CD4-positive, alpha-beta memory T cell (primary cell): Measurements from ENCODE around the gene SV2A. TPM values are rescaled to one million over a fixed set of nuclear protein-coding genes. Genes with fewer than 3 reads are reported as not detected.

Source experiments
- CTCF ChIA-PET: fragments of 350-600 bp; sonication (Branson Sonifier 250); formaldehyde crosslinking; loops from one replicate; lab custom pipeline; 2021; ENCODE audit warnings: inconsistent platforms; ENCODE audit not compliant: partially characterized antibody; lab: Charles Lee
- POLR2A ChIA-PET: fragments of 350-600 bp; sonication (Branson Sonifier 250); formaldehyde crosslinking; loops from one replicate; lab custom pipeline; 2021; ENCODE audit not compliant: partially characterized antibody; lab: Charles Lee
- DNase-seq, 5 donors: peaks; one replicate each; pipeline versions ENCODE4 v3.0.0 to v3.0.0-alpha.2; 2020 to 2022; ENCODE audit warnings: mixed read lengths in 1 of 5
- H3K27ac ChIP-seq: one replicate; pipeline ENCODE4 v1.7.0; 2013; ENCODE audit warnings: low read depth, low read length
- H3K27me3 ChIP-seq: 2 replicates; pipeline ENCODE4 v1.7.0; 2013; ENCODE audit warnings: mild to moderate bottlenecking, low read length, moderate library complexity; ENCODE audit not compliant: insufficient read depth
- H3K36me3 ChIP-seq: 2 replicates; pipeline ENCODE4 v1.7.0; 2013; ENCODE audit warnings: mild to moderate bottlenecking, low read length, moderate library complexity; ENCODE audit not compliant: insufficient read depth
- H3K4me1 ChIP-seq: 2 replicates; pipeline ENCODE4 v1.7.0; 2013; ENCODE audit warnings: mild to moderate bottlenecking, low read length, moderate library complexity; ENCODE audit not compliant: insufficient read depth
- H3K4me3 ChIP-seq, 2 donors: one replicate each; pipeline ENCODE4 v1.7.0; 2013; ENCODE audit warnings: low read length in 2 of 2, mild to moderate bottlenecking in 1 of 2
- H3K9me3 ChIP-seq, 2 donors: one replicate each; pipeline ENCODE4 v1.7.0; 2013; ENCODE audit warnings: low read length in 2 of 2, control low read depth in 1 of 2; ENCODE audit not compliant: control insufficient read depth in 1 of 2
- H3K27ac Mint-ChIP-seq, 7 donors: one replicate each; pipeline ENCODE4 v1.8.0; 2020 to 2021; ENCODE audit warnings: mixed read lengths in 7 of 7, mild to moderate bottlenecking in 6 of 7, inconsistent platforms in 3 of 7, moderate library complexity in 3 of 7
- H3K27me3 Mint-ChIP-seq, 2 donors: one replicate each; pipeline ENCODE4 v1.8.0; 2020 to 2021; ENCODE audit warnings: mixed read lengths in 2 of 2
- H3K36me3 Mint-ChIP-seq, 2 donors: one replicate each; pipeline ENCODE4 v1.8.0; 2020 to 2021; ENCODE audit warnings: mixed read lengths in 2 of 2, inconsistent platforms in 1 of 2, mild to moderate bottlenecking in 1 of 2
- H3K4me1 Mint-ChIP-seq, 4 donors: one replicate each; pipeline ENCODE4 v1.8.0; 2020 to 2021; ENCODE audit warnings: mixed read lengths in 4 of 4, mild to moderate bottlenecking in 1 of 4
- H3K4me3 Mint-ChIP-seq, 8 donors: one replicate each; pipeline ENCODE4 v1.8.0; 2020 to 2021; ENCODE audit warnings: mixed read lengths in 8 of 8, mild to moderate bottlenecking in 7 of 8, moderate library complexity in 6 of 8, inconsistent platforms in 3 of 8
- H3K9me3 Mint-ChIP-seq, 8 donors: one replicate each; pipeline ENCODE4 v1.8.0; 2020 to 2021; ENCODE audit warnings: mixed read lengths in 8 of 8, mild to moderate bottlenecking in 5 of 8, inconsistent platforms in 3 of 8, moderate library complexity in 1 of 8
- intact Hi-C: fragments of 100-400 bp; cut with micrococcal nuclease; formaldehyde crosslinking; loops from one replicate; pipeline ENCODE4 v1.15.1; 2023
- polyA plus RNA-seq, 2 donors: library from polyadenylated mRNA; unstranded; fragments of 300-500 nt; fragmentation: Illumina TruSeq; gene quantifications; one replicate each; pipeline ENCODE4 v1.2.3, GENCODE V29; 2021
- total RNA-seq, 2 experiments: library from RNA; stranded (reverse); gene quantifications; one replicate each; pipeline ENCODE4 v1.2.3, GENCODE V29; 2021

The SV2A gene
- total and polyA plus RNA-seq, 4 experiments from 2014 or later: 2.8 to 5.0 (median 3.6) TPM

DNA sequence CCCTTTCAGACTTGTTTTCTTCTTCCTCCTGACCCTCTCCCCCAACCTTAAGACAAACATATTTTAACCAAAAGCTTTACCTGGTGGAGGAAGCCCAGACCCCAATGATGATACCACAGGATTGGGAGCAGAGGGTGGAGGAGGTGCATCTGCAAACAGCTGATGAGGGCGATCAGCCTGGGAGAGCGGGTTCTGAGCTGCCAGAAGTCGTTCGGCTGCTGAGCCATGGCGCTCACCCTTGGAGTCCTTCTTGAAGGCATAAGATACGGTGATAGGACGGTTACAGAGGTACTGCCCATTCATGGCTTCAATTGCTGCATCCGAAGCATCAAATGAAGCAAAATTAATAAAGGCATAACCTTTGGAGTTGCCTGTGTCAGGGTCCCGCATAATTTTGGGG is 8.7 kb upstream of the SV2A start:
- peak overlapping the region; percentile 50 to 98 (median 84) for H3K4me3 Mint-ChIP-seq
- Histone ChIP-seq H3K27ac (no peak overlapping the region), H3K4me3 (peak overlapping the region in 1 of 2 donors; percentile 86), H3K9me3 (no peaks in the 10 kb centered on the region), H3K4me1 (peaks cover 40% of the 10 kb centered on the region), H3K36me3 (peaks cover 40% of the 10 kb centered on the region), H3K27me3 (no peaks in the 10 kb centered on the region)
- peaks cover 44 to 56% of the 10 kb centered on the region in 2 donors for H3K36me3 Mint-ChIP-seq
- DNase-seq: no peak
- CTCF ChIA-PET: no interaction called here
- intact Hi-C loops: no loop called here
- no peaks in the 10 kb centered on the region for H3K9me3 Mint-ChIP-seq
- POLR2A ChIA-PET: interaction anchor here (0.5 to 2.3 kb wide), 3 partner anchors 10 to 374 kb away, joined by 4 to 25 read pairs (median 8); a partner anchor contains a TSS
- peaks cover 0 to under 1% of the 10 kb centered on the region in 2 donors for H3K27me3 Mint-ChIP-seq
- peaks cover 28 to 53% (median 41%) of the 10 kb centered on the region in 4 donors for H3K4me1 Mint-ChIP-seq
- peak overlapping the region in 5 of 7 donors; percentile 19 to 97 (median 57) for H3K27ac Mint-ChIP-seq

DNA sequence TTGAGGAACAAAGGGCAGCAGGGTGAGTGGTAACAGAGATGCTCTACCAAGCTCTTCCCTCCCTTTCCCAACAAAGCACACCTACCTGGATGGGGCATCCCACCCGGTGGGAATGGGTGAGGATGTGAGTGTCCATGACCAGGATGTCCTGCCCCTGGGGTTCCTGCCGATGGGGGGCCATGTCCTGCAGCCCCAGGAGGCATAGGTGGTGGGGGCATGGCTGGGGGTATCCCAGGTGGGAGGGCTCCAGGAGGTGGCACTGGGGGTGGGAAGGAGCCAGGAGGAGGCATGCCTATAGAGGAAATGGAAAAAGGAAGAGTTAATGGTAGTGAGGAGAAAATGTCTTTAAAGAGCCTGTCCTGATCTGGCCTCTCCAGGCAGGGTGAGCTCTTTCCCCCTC is 8.1 kb upstream of the SV2A start:
- Histone ChIP-seq H3K9me3 (no peaks in the 10 kb centered on the region), H3K4me3 (no peak overlapping the region), H3K4me1 (peaks cover 40% of the 10 kb centered on the region), H3K36me3 (peaks cover 40% of the 10 kb centered on the region), H3K27ac (no peak overlapping the region), H3K27me3 (no peaks in the 10 kb centered on the region)
- Mint-ChIP-seq H3K36me3 (peaks cover 44 to 56% of the 10 kb centered on the region in 2 donors), H3K9me3 (no peaks in the 10 kb centered on the region), H3K27ac (peak overlapping the region in 6 of 7 donors; percentile 19 to 97 (median 58)), H3K27me3 (no peaks in the 10 kb centered on the region), H3K4me1 (peaks cover 28 to 53% (median 41%) of the 10 kb centered on the region in 4 donors), H3K4me3 (peak overlapping the region; percentile 74 to 98 (median 78))
- CTCF ChIA-PET: no interaction called here
- POLR2A ChIA-PET: interaction anchor here (2.2 to 2.3 kb wide), 2 partner anchors 9 to 38 kb away, joined by 8 to 25 read pairs; a partner anchor contains a TSS
- intact Hi-C loops: no loop called here
- DNase-seq: no peak

- DNase-seq: no peak
- H3K36me3 Mint-ChIP-seq: peaks cover 44 to 58% of the 10 kb centered on the region in 2 donors
- no peaks in the 10 kb centered on the region for H3K9me3 ChIP-seq
- H3K4me3 ChIP-seq: no peak overlapping the region
- H3K27me3 ChIP-seq: no peaks in the 10 kb centered on the region
- peak overlapping the region; percentile 61 to 98 (median 75) for H3K4me3 Mint-ChIP-seq
- H3K4me1 ChIP-seq: peaks cover 40% of the 10 kb centered on the region
- ChIA-PET POLR2A (interaction anchor here (2.2 to 2.3 kb wide), 2 partner anchors 9 to 38 kb away, joined by 8 to 25 read pairs; a partner anchor contains a TSS), CTCF (interaction anchor here (0.6 kb wide), 1 partner anchor 1172 kb away, joined by 3 read pairs; no protein-coding TSS in a partner anchor)
- peaks cover 40% of the 10 kb centered on the region for H3K36me3 ChIP-seq
- H3K27ac ChIP-seq: no peak overlapping the region
- H3K27ac Mint-ChIP-seq: peak overlapping the region; percentile 2 to 97 (median 60)
- intact Hi-C loops: no loop called here
- no peaks in the 10 kb centered on the region for H3K9me3 Mint-ChIP-seq
- no peaks in the 10 kb centered on the region for H3K27me3 Mint-ChIP-seq
- H3K4me1 Mint-ChIP-seq: peaks cover 28 to 53% (median 41%) of the 10 kb centered on the region in 4 donors
Observed at GRCh38 chr1:149925345-149925744, 7.7 kb upstream of the SV2A start.

DNA sequence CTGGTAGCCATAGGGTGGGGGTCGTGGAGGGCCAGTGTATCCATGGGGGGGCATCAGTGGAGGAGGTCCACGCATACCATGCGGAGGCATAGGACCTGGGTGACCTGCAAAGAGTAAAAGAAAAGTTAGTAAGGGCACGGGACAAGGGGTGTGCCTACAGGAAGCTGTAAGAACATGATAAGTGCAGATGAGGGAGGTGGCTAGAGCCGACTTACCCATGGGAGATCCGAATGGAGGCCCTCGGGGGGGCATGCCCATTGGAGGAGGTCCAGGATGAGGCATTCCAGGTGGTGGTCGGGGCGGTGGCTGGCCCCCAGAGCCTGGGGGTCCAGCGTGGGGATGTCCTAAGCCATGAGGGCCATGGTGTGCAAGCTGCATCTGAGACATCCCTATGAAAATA is 6.0 kb upstream of the SV2A start:
- Histone ChIP-seq H3K27ac (no peak overlapping the region), H3K27me3 (no peaks in the 10 kb centered on the region), H3K4me3 (no peak overlapping the region), H3K36me3 (peaks cover 40% of the 10 kb centered on the region), H3K9me3 (no peaks in the 10 kb centered on the region), H3K4me1 (peaks cover 35% of the 10 kb centered on the region)
- H3K36me3 Mint-ChIP-seq: peaks cover 44 to 58% of the 10 kb centered on the region in 2 donors
- POLR2A ChIA-PET: interaction anchor here (1.6 kb wide), 1 partner anchor 36 kb away, joined by 15 read pairs; a partner anchor contains a TSS
- peak overlapping the region in 1 of 8 donors; percentile 39 for H3K4me3 Mint-ChIP-seq
- H3K4me1 Mint-ChIP-seq: peaks cover 27 to 53% (median 39%) of the 10 kb centered on the region in 4 donors
- DNase-seq: no peak
- H3K9me3 Mint-ChIP-seq: no peaks in the 10 kb centered on the region
- no peaks in the 10 kb centered on the region for H3K27me3 Mint-ChIP-seq
- intact Hi-C loops: no loop called here
- CTCF ChIA-PET: no interaction called here
- H3K27ac Mint-ChIP-seq: no peak overlapping the region

- peak overlapping the region; percentile 85 to 94 (median 90) for H3K4me3 Mint-ChIP-seq
- peaks cover 4 to 6% of the 10 kb centered on the region in 2 donors for H3K36me3 Mint-ChIP-seq
- intact Hi-C loops: no loop called here
- H3K4me3 ChIP-seq: peak overlapping the region; percentile 52 to 59
- CTCF ChIA-PET: no interaction called here
- no peak for DNase-seq
- POLR2A ChIA-PET: interaction anchor here (0.8 to 3.9 kb wide), 5 partner anchors 9 to 30 kb away, joined by 3 to 32 read pairs (median 4); partner anchors contain the start of gene BOLA1
- H3K4me1 ChIP-seq: peaks cover 25% of the 10 kb centered on the region
- H3K4me1 Mint-ChIP-seq: peaks cover 17 to 49% (median 29%) of the 10 kb centered on the region in 4 donors
- H3K27me3 ChIP-seq: no peaks in the 10 kb centered on the region
- H3K27ac Mint-ChIP-seq: peak overlapping the region in 5 of 7 donors; percentile 22 to 93 (median 49)
- H3K9me3 Mint-ChIP-seq: peaks cover 0 to 3% (median 0%) of the 10 kb centered on the region in 8 donors
- H3K27me3 Mint-ChIP-seq: no peaks in the 10 kb centered on the region
- H3K27ac ChIP-seq: peak overlapping the region; percentile 29
- no peaks in the 10 kb centered on the region for H3K36me3 ChIP-seq
- no peaks in the 10 kb centered on the region for H3K9me3 ChIP-seq
Observed at GRCh38 chr1:149916898-149917252, 769 bp downstream of the SV2A start.

DNA sequence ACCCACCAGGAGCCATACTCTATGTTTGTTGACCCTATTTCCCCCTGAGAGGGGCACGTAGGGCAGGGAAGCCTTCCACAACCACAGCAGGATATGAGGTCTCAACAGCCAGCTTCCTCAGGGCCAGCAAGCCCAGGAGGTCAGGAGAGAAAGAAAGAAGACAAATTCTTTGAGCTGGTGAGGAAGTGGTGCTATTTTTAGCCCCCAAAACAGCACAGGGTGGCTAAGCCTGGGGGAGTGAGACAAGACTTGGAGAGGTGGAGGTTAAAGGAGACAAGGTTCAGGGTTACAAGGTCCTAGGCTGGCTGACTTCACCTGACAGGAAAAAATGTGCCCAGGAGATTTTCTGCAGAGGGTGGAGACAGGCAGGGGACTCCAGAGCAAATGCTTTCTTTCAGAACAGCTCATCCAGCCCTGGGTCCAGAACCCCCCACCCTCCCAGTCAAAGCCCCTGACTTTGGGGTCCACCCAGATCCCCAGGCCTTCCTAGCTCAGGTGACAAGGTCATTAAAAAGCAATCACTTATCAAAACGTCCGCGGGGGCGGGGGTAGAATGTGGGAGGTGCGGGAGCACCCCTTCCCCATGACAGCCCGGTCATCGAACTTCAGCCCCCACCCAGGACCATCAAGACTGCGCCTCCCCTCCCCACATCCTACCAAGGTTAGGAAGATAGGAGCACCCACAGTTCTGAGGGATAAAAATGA is 1.3 kb downstream of the SV2A start:
- Mint-ChIP-seq H3K36me3 (peaks cover 0 to 2% of the 10 kb centered on the region in 2 donors), H3K4me3 (peak overlapping the region; percentile 42 to 94 (median 90)), H3K9me3 (peaks cover 0 to 3% (median 0%) of the 10 kb centered on the region in 8 donors), H3K4me1 (peaks cover 17 to 49% (median 29%) of the 10 kb centered on the region in 4 donors), H3K27me3 (no peaks in the 10 kb centered on the region), H3K27ac (peak overlapping the region; percentile 42 to 92 (median 75))
- DNase-seq: no peak
- peaks cover 25% of the 10 kb centered on the region for H3K4me1 ChIP-seq
- no peaks in the 10 kb centered on the region for H3K27me3 ChIP-seq
- CTCF ChIA-PET: no interaction called here
- no peaks in the 10 kb centered on the region for H3K9me3 ChIP-seq
- POLR2A ChIA-PET: interaction anchor here (0.8 to 3.9 kb wide), 6 partner anchors 9 to 29 kb away, joined by 3 to 32 read pairs (median 4); partner anchors contain the start of gene BOLA1
- H3K36me3 ChIP-seq: no peaks in the 10 kb centered on the region
- H3K4me3 ChIP-seq: peak overlapping the region in 1 of 2 donors; percentile 59
- no peak overlapping the region for H3K27ac ChIP-seq
- intact Hi-C loops: no loop called here
